HG03378 (cell line): ENCODE results near the gene OR5H15.
"Not testable (repeated sequence)": the region's sequence is repeated elsewhere in the genome, so short reads cannot be mapped to it uniquely, and the experiment has no call there.

Experiments
- ATAC-seq: cut with Tn5 transposase; IDR thresholded peaks from one replicate; pipeline ENCODE4 v1.9.1; 2021; ENCODE audit warnings: mild to moderate bottlenecking, moderate library complexity; ENCODE audit not compliant: unreplicated experiment

OR5H15 gene

GRCh38 chr3:98166396-98166795 is at the start of gene OR5H15:
OR5H15 (plus strand) TSS chr3:98166696; CDS start chr3:98168700, 2,004 bp downstream.
- ATAC-seq: no peak

GRCh38 chr3:98130421-98130820 is 36.1 kb upstream of the OR5H15 start, which contains the start of gene OR5H1:
OR5H1 (plus strand) TSS chr3:98130721; CDS start chr3:98132698, 1,977 bp downstream.
- no peak for ATAC-seq

DNA sequence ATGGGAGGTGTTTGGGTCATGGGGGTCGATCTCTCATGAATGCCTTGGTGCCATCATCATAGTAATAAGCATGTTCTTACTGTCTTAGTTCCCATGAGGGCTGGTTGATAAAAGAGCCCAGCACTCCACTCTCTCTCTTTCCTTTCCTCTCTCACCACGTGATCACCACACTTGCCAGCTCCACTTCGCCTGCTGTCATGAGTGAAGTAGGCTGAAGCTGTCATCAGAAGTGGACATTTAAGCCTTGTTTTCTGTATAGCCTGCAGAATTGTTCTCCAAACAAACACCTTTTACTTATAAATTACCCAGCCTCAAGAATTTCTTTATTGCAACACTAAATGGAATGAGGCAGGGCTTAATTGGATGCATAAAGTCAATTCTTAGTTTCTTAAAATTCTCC is 29.9 kb upstream of the OR5H15 start:
- ATAC-seq: no peak

- ATAC-seq: not testable (repeated sequence)
Observed at GRCh38 chr3:98137826-98138557, 28.5 kb upstream of the OR5H15 start.

- ATAC-seq: no peak
Observed at GRCh38 chr3:98140531-98140930, 26.0 kb upstream of the OR5H15 start.

DNA sequence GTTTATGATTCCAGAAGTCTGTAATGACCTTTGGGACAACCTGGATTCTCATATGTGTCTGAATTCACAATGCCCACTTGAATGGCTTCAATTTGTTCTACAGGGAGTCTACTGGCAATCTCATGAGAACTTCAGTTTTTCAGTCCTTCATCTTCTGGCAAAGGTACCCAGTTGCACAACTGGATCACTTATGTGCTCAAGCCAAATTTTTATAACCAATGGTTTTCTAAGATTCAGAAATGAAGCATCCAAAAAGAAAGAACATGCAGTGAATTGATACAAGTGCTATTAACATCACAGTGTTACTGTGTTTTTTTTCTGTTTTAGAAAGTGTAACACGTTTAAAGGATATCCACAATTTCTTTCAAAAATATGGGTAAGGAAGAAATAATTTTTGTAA is 19.3 kb upstream of the OR5H15 start, which contains the start of gene OR5H14:
TSS of gene OR5H14 (plus strand) at position 301 of the 400 bp plus-strand sequence. CDS start 1,907 bp downstream, outside the sequence.
- no peak for ATAC-seq

DNA sequence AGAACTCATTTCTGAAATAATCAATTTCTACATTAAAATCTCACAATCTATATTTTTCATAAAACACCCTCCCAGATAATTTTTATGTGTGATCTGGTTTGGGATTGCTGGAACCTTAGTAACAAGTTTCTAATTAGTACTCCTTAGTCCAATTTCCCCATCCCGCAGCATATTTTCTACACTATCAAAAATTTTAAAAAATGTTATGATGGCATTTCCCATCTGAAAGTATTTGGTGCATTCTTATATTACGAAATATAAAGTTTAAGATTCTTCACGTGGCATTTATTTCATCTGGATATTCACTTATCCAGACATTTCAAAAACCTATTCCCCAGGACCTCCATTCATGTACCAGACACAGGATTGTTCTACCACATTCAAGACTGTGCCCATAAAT is 17.7 kb upstream of the OR5H15 start:
- ATAC-seq: no peak

DNA sequence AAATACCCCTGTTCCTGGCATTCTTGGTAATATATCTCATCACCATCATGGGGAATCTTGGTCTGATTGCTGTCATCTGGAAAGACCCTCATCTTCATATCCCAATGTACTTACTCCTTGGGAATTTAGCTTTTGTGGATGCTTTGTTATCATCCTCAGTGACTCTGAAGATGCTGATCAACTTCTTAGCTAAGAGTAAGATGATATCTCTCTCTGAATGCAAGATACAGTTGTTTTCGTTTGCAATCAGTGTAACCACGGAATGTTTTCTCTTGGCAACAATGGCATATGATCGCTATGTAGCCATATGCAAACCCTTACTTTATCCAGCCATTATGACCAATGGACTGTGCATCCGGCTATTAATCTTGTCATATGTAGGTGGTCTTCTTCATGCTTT is 17.0 kb upstream of the OR5H15 start:
- not testable (repeated sequence) for ATAC-seq

DNA sequence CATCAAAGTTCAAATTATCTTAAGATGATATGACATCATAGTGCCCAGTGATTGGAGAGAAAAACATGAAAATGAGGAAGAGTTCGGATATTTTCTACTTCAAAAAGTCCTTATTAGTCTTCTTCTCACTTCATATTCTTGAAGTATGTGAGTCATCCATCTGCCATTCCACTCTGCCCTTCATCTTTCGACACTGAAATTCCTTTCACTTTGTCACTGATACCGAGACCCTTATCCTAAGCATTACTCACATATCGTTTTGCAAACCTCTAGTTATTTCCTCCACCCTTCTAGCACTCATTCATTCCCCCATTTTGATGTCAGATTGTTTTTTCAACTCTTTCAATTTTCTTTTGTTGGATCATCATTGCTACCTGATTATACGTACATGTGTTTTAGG is 15.3 kb upstream of the OR5H15 start:
- ATAC-seq: no peak

- no peak for ATAC-seq
Observed at GRCh38 chr3:98171071-98171470, 4.6 kb downstream of the OR5H15 start.

DNA sequence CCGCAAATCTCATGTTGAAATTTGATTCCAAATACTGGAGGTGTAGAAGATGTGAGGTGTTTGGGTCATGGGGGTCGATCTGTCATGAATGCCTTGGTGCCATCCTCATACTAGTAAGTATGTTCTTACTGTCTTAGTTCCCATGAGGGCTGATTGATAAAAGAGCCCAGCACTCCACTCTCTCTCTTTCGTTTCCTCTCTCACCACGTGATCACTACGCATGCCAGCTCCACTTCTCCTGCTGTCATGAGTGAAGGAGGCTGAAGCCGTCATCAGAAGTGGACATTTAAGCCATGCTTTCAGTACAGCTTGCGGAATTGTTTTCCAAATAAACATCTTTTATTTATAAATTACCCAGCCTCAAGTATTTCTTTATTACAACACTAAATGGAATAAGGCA is 6.1 kb downstream of the OR5H15 start:
- ATAC-seq: no peak

DNA sequence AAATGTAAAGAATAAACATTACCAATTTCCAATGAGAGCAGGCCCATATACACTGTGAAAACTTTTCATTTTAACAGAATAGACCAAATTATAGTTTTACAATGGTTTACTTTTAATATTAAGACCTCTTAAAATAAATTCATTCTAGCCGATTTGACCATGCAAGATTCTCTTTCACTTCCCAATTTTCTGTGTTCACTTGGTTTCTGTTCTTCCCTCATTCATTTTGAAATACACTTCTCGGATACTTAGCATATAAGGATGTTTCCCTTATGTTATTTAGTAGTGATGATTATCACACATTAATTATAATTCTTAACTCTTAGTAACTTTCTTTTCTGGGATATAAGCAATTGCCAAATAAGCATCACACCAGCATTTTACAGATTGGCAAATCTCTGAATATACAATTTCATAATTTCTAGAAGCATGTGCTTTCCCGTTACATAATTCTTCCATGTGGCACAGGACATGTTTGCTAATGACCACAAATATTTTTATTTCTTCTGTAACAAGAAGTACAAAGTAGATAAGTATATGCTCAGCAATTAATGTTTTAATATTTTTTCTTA is 13.9 kb downstream of the OR5H15 start:
- no peak for ATAC-seq

GRCh38 chr3:98182196-98182595 is 15.7 kb downstream of the OR5H15 start:
- no peak for ATAC-seq

- ATAC-seq: no peak
Observed at GRCh38 chr3:98185180-98185579, 18.7 kb downstream of the OR5H15 start.

DNA sequence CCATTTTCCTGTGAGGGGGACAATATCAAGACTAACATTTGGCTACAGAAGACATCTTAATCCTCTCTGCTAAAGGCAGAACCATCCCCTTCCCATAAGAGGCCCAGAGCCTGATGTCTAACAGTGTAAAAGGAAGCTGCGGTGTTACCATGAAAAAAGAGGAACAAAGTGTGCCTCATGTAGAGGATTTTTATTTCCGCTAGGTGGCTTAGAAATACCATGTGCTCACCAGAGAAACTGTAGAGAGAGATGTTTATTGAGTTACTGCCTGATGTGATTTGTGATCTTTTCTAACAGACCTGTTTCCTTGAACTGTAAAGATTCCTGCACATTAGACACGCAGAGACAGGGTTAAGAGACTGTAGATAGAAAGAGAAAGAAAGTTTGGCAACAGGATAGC is 22.0 kb downstream of the OR5H15 start:
- ATAC-seq: peak; percentile 96

- ATAC-seq: not testable (repeated sequence)
Observed at GRCh38 chr3:98190911-98191310, 24.4 kb downstream of the OR5H15 start.

DNA sequence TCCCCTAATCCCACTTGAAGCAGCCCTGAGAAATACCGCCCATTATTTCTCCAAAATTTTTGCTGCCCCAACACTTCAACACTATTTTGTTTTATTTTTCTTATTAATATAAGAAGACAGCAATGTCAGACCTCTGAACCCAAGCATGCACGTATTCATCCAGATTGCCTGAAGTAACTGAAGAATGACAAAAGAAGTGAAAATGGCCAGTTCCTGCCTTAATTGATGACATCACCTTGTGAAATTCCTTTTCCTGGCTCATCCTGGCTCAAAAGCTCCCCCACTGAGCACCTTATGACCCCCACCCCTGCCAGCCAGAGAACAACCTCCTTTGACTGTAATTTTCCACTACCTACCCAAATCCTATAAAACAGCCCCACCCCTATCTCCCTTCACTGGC is 29.8 kb downstream of the OR5H15 start:
- ATAC-seq: not testable (repeated sequence)

DNA sequence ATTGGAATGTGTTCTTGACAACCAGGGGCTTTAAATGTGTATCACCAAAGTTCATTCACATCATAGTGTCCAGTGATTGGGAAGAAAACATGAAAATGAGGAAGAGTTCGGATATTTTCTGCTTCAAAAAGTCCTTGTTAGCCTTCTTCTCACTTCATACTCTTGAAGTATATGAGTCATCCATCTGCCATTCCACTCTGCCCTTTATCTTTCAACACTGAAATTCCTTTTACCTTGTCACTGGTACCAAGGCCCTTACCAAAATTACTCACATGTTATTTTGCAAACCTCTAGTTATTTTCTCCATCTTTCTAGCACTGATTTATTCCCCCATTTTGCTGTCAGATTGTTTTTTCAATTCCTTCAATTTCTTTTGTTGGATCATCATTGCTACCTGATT is 32.5 kb downstream of the OR5H15 start:
- no peak for ATAC-seq

GRCh38 chr3:98209244-98209643 is 42.7 kb downstream of the OR5H15 start:
- no peak for ATAC-seq

DNA sequence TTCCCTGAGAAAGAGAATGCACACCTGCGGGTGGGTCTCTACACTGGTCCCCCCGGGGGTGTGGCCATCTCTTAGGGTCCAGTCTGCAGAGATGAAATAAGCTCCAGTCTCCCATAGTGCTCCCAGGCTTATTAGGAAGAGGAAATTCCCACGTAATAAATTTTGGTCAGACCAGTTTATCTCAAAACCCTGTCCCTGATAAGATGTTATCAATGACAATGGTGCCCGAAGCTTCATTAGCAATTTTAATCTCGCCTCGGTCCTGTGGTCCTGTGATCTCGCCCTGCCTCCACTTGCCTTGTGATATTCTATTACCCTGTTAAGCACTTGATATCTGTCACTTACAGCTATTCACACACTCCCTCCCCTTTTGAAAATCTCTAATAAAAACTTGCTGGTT is 46.8 kb downstream of the OR5H15 start:
- ATAC-seq: no peak

DNA sequence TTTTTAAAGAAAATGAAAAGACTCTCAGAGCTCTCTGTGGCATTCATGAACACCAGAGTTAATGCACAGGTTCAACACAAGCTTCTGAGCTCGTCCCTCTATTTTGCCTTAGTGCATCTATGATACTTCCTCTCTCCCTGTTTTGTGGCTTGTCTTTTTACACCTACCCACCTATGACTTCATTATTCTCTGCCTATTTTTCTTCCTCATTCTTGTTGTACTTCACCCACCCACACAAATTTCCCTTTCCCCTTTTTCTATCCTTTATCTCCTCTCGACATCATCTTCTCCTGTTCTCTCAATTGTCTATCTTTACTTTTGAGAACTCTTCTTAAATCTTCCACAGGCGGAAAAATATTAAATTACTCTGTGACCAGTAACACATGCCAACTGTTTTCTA is 48.6 kb downstream of the OR5H15 start:
- ATAC-seq: no peak
